ENCODE results near the gene CCDC175.

CCDC175 gene

DNA sequence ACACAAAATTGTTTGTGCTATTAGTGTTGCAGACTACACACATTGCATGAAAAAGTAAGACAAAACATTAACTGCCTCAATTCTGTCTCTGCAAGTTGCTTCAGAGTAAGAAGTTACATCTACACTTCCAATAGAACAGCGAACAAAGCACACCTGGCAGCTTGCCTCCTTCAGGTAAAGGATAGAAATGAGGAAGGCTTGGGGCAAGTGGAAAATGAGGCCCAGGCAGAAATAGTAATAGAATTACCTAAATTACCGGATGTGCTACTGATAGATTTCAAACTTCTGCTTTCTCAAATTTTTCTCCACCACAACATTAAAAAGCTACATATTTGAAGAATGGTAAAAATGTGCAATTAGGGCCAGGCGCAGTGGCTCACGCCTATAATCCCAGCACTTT, 37.7 kb downstream of the CCDC175 start:
- DNase-seq = no peak

DNA sequence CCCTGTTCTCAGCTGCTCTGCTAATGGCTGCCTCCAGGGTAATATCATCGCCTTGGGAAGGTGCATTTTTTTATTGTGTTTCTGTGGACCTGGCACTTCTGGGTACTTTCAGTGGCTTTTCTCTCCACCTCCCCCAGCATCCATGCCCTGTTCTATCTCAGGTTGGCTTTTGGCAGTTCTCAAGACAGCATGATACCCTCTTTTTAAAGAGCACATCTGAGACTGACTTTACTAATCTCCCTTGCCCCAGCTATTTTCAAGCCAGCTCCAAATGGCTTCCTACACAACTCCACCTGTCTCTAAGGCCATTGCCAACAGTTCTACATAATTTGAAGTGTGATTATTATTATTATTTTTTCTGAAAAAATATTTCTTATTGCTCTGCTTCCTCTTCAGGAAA, 39.1 kb downstream of the CCDC175 start:
- no peak for DNase-seq

DNA sequence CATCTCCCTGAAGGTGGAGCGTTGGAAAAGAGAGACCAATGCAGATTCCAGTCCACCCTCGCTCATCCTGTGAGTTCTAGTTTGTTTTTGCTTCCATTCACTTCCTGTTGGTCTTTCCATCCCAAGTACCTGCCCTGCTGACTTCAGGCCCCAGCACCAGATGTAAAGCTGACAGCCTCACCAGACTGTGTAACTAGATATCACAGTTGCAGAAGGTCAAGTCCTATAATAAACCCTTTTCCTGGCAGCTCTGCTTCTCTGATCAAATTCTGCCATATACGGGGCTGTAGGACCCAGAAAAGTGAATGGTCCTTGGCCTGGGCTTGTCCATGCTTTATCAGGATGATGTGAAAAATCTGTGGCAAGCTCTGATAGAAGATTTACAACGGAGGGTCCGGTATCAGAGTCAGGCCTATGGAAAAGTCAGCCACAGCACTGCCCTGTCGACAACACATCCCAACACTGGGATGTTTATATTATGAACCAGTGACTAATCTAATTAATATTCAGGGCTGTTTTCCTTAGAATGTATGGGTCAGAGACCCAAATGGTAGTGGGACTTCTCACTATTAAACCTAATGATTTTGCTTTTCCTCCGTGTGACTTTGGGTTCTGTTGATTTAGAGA, 42.1 kb downstream of the CCDC175 start:
- no peak for DNase-seq

DNA sequence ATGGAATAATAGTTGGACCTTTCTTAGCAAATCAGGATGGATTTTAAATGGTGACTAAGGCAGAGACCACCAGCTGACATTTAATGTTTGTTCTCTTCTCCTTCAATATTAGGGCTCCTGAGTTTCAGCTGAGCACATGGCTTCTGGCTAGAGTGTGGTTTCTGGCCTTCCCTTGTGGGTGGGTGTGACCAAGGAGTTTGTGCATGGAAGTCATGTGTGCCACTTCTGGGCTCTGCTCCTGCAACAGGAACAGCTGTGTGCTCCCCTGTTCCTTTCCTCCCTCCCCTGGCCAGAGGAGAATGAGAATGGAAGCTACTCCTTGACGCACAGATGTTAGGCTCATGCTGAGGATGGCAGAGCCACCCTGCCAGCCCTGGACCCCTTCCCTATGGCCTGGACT, 44.2 kb downstream of the CCDC175 start:
- DNase-seq = no peak

DNA sequence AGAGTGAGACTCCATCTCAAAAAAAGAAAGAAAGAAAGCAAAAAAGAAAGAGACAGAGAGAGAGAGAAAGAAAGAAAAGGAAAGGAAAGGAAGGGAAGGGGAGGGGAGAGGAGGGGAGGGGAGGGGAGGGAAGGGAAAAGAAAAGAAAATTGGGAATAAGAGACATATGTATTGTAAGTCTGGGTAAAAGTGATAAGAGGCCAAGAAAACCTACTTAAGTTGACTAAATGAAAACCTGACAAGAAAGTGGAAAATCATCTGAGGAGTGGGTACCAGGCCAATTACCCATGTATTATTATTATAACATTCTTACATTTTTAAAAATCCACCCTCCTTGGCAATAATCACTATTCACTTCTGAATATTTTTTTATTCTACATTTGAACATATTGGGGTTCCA, 46.3 kb downstream of the CCDC175 start:
- no peak for DNase-seq

DNA sequence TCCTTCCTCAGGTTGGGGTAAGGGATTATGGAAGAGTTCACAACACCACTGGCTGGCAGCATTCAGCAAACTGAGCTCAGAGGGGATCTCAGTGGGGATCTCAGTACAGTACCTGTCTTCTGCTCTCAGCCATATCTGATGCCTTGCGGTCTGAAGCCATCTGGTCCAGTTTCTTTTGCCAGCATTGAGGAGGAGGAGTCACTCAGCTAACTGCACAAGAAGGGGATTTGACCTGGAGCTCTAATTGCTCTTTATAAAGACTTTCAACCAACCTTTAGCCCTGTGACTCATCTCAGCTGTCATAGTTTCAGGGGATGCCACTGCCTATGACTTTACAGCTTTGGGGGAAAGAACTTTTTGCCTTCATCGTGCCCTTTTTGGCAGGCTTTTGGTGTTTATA, 47.4 kb downstream of the CCDC175 start:
- DNase-seq = no peak

DNA sequence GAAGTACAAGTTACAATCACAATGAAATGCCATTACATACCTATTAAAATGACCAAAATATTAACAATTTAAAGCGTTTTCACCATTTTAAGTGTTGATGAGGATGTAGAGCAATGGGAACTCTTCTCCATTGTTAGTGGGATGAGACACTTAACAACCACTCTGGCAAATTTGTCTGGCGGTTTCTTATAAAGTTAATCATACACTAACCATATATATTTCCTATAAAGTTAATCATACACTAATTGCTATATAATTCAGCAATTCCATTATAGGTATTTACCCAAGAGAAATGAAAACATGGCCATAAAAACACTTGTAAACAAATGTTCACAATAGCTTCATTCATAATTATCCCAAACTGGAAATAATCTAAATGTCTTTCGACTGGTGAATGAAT, 56.4 kb downstream of the CCDC175 start:
- DNase-seq = no peak

DNA sequence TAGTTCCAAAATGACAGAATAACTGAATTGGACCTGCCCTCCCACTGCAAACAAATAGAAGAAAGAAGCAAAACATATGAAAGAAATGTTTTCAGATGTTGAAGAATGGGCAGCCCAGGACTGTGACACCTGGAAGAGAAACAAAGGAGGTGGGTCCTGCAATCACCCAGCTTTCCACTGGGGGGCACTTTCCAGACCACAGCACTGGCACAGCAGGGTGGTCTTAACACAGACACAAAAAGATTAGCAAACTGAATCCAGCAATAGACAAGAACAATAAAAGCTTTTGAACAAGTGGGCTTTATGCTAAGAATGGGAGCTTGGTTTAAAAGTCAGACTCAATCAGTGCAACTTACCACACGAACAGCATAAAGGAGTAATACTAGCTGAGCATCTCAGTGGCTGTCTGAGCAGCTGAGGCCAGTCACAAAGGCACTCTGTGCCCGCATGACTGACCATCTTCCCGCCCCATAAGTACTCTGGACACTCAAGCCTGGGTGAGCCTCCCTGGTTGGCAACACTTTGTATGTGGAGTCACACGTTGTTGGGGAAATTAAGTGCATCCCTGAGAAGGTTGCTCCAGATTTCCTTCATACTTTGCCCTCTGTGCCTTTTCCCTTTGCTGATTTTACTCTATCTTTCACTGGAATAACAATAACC, 64.6 kb downstream of the CCDC175 start:
- no peak for DNase-seq

DNA sequence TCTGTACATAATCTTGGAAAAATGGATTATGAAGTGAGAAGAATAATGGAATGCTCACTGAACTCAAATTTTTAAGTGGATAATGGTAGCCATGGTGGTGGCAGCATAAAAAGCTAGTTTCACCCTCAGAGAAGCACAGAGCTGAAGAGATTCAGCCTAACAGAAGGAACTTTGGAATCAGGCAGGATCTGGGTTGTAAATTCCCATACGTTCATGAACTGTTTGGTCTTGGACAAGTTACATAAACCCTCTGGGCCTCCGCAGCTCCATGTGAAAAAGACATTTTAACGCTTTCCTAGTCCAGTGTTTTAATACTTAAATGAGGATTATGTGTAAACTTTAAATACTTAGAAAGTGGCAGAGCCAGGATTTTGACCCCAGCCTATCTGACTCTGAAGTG, 65.6 kb downstream of the CCDC175 start:
- DNase-seq = no peak

DNA sequence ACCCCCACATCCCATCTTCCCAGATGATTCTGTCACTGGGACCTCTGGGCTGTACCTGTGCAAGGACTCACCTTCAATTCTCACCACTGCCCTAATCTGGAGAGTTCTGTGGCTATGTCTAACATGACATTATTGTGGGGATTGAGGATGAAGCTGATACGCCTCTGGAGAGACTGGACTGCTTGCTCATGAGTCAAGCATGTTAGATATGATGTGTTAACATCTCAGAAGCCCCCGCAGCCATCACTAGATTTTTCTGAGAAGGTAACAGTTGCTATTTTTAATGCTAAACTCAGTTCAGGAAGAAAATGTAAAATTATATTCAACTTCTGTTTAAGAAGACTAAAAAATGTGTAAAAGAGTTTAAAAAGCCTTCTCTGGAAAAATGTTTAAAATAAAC, 66.6 kb downstream of the CCDC175 start:
- DNase-seq = no peak

DNA sequence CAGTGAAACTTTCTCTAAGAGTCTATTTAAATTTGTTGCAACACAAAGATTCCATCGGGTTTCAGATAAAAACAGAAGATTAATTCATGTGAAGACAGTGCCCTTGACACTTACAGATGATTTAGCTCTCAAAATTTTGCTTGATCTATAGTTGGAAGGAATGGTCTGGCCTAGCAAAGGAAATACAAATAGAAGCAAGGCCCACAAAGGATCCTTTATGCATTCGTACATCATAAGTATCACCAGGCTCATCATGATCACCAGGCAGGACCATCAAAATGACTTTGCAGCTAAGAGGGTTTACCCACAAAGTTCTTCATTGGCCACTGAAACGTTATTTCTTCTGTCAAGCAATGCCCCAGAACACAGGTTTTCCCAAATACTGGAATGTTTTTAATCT, 67.5 kb downstream of the CCDC175 start:
- DNase-seq = no peak

DNA sequence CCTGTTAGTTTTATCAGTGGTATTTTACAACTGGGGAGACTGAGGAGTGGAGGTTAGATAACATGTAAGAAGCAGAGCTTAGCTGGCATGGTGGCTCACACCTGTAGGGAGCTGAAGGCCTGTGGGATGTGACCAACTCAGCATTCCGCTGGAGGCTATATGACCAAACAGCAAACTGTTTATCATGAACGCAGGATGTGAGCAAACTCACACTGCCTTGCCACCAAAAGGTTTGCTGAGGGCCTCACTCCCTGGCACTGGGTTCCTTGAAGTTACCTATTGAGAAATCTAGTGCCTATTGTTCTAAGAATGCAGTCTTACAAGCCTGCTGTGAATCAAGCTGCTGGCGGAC, 68.9 kb downstream of the CCDC175 start:
- no peak for DNase-seq

DNA sequence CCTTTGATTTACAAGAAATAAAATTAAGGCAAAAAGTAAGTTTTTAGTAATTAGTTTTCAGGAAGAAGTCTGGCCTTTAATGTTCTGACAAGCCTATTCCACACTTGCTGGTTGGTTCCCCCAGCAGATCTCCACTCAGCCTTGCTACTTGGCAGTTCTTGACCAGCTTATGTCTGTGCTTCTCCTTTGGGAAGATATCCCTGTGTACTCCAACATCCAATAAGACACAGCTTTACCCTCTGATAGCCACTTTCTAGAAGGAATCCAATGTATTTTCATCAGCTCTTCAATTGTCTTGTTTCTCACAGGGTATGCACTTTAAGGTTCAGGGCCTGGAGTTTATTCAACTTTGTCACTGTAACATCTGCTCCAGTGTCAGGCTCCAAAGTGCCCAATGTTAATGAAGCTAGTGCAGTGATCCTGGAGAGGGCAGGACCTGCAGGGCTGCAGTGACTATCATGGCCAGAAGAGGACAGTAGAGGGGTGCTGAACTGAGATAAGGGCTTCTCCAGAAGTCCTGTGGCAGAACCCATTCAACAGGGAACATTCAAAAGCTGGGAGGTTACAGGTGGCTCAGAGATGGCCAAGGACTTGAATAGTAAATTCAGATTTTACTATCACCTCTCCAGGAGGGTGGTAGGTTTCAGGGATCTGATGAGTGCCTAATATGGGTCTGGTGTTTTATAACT, 69.4 kb downstream of the CCDC175 start:
- peak in 3 of 5 experiments; percentile 3 to 48 (median 12) for DNase-seq

DNA sequence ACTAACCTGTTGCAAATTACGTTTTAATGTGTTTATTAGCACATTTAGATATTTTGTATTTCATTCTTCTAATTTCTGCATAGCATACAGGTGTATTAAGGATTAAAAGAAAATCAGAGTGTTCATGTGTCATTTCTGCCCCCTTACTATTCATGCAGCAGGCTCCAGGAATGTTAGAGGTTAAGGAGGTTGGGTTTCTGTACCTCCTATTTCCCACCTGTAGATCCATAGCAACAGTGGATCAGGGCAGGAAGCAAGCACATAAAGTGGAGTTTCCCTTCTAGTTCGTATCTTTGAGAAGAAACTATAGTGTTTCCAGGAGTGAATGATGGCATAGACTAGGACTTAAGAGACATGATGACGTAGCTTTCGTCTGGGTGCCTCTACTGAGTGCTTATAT, 73.4 kb downstream of the CCDC175 start:
- no peak for DNase-seq

DNA sequence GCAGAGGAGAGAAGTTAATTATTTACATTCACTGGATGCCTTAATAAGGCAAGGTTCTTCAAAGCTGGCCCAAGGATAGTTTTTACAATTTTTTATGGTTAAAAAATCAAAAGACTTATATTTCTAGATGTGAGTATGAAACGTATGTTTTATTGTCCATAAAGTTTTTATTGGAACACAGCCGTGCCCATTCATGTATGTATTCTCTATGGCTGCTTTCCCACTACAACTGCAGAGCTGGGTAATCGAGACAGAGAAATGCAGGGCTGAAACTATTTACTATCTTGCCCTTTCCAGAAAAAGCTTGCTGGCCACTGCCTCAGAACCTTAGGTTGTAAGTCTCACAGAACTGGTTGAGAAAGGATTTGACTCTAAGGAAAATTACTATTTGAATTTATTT, 75.9 kb downstream of the CCDC175 start:
- DNase-seq = no peak

DNA sequence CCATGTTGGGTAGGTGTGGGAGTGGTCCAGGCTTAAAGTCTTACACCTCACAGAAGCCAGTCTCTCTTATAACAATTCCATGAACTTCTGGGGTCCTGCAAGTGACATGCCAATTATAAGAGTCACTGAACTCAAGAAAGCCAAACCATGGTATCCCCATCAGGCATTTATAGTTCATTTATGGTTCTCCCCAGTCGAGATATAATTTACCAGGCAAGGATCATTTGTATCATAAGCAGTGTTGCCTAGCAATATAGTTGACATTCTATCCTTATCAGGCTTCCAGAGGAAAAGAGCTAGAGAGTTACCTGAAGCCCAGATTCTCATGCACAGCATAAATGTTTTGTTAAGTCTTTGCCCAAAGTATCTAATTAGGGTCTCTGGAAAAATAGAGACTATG, 84.2 kb downstream of the CCDC175 start:
- DNase-seq = no peak

DNA sequence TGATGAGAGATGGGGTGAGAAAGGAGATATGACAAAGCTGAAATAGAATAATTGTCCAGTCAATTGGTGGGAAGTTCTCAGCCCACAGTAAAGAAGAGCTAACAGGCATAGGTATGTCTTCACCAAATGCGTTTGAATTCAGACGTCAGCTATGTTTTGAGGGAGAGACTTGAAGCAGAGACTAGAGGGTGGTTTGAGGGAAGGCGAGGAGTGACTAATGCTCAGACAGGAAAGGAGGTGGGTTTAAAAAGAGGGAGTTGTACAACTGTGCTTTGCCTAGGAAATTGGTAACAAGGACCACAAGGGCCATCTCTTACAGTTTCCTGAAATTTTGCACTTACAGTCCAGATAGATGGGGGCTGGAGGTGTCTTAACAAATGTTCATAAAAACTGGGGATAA, 85.9 kb downstream of the CCDC175 start:
- DNase-seq = no peak

DNA sequence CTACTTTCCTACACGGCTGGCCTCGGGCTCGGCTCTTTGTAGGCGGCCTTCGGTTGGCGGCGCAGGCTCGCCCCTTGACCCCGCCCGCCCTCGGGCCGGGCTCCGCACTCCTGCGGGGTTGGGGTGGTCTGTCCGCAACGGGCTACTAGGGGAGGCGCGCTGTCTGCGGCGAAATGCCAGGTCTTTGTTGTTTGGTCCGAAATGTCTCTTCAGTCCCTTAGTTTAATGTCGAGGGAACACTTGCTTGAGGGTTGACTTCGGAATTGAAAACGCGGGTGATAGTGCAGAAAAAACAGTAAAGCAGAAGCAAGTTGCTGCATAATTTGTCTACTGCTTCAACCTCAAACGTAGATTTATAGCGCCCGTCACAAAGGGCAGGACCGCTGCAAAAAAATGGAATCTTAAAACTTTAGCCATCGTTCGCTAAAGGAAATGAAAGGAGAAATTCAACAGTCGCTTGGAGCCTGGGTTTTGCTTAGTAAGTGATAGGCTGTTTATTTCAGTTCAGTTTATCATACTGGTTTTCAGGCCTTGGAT, 91.9 kb downstream of the CCDC175 start:
- peak in 1 of 5 experiments; percentile 55 for DNase-seq

DNA sequence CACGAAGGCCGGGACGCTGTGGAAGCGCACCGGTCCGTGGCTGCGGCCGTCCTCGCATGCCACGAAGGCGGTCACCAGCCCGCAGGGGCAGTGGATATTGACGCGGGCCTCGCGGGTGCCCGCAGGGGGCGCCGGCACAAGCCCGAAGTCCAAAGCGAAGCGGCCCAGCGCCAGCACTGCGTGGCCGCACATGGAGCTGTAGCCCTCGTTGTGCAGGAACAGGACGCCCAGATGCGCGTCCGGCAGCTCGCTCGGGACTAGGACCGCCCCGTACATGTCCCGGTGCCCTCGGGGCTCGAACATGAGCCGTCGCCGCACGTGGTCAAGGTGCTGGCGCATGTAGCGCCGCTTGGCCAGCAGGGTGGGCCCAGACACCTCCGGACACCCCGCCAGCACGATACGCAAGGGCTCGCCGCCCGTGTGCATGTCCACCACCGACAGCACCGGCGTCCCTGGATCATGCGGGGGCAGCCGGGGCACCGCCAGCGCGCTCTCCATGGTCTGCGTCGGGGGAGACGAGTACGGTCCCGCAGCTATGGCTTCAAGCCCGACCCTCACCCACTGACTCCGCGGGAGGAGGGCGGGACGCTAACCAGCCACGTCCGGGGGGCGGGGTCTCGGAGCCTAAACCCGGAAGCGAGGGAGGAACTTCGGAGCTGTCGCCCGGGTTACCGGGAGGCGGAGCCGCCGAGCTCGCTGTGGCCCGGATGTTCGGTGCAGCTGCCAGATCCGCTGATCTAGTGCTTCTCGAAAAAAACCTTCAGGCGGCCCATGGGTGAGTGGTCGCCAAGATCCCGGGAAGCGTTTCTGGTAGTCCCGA, 92.6 kb downstream of the CCDC175 start, which contains the start of the genes JKAMP and L3HYPDH:
Gene JKAMP, plus strand, starts transcription at position 699 of the 820 bp plus-strand sequence. Its CDS starts 73 bp downstream, at position 772.
Gene L3HYPDH, minus strand, starts transcription at position 590 of the 820 bp plus-strand sequence. Its CDS starts 92 bp downstream, at position 498.
- DNase-seq = peak; percentile 92 to 97 (median 96)

DNA sequence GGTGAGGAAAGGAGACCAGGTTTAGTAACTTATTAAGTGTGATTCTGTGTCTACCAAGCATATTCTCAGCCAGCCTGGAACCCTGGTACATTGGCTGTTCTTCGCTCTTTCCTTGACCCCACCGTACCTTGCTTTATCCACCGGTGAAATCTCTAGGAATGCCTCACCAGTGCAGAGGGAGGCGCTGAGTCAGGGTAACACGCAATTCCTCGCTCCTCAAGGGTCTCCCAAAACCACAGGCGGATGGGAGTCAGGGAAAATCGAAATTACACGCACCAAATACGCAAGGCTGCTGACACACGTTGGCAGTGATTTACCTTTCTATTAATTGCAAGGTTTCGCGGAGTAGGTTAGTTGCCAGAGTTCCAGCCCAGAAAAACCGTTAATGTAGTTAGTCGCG, 93.2 kb downstream of the CCDC175 start:
- DNase-seq = no peak

DNA sequence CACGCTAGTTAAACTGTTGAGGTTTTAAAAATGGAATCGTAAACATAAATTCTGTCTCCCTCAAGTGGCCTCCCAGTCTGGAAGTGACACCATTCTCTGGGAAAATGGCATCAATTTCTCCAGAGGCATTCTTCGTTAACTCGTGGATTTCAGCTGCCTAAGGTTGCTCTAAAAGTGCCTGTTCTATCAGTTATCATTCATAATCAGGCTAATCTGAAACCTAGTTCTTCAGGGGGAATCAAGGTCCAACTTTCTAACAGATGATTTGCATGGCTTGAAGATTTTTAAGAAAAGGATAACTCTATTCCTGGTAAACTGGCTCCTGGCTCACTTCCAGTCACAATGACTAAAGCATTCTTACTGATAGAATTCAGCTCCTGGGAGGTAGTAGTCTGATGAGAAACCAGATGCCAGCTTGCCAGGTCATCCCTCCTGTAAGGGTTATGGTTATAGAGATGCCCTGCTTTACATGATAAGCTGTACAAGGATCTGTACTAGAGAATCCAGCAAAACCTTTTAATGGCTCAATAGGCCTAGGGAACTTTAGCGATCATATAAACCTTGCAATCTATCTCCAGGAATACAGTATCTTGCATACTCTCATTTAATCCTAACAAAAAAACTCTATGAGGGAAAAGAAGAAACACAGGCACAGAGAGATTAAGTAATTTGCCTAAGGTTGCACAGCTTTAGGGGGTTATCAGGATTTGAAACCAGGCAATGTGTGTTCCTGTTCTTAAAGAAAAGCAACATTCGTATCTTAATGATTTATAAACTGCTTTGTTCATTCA, 93.9 kb downstream of the CCDC175 start:
- no peak for DNase-seq

All from T-helper 2 cell (primary cell).